Spleen (tissue), 13 donors: ENCODE data around the gene MORC1. TPM values are rescaled to one million over a fixed set of nuclear protein-coding genes. Genes with fewer than 3 reads are reported as not detected.

ENCODE experiments used
- DNase-seq: peaks from one replicate; pipeline ENCODE4 v3.0.0-alpha.2; 2020
- H3K27ac ChIP-seq, 8 donors: fragments of 200-600 bp; sonication (generic) in 7 of 8; 1 replicate in 4 of 8; 2 replicates in 4 of 8; pipeline versions ENCODE4 v1.5.0 to v1.8.0; 2016 to 2021; ENCODE audit warnings: inconsistent platforms in 4 of 8, mild to moderate bottlenecking in 4 of 8, moderate library complexity in 1 of 8
- H3K27me3 ChIP-seq, 7 donors: fragments of 200-600 bp; sonication (generic) in 6 of 7; replicated peaks in 1 of 7; 1 replicate in 4 of 7; 2 replicates in 3 of 7; pipeline versions ENCODE4 v1.5.0 to v1.8.0; 2016 to 2021; ENCODE audit warnings: inconsistent platforms in 3 of 7, mild to moderate bottlenecking in 1 of 7
- H3K36me3 ChIP-seq, 6 donors: fragments of 200-600 bp; sonication (generic) in 5 of 6; 1 replicate in 4 of 6; 2 replicates in 2 of 6; pipeline versions ENCODE4 v1.5.0 to v1.8.0; 2016 to 2021; ENCODE audit warnings: inconsistent platforms in 2 of 6
- H3K4me1 ChIP-seq, 6 donors: fragments of 200-600 bp; sonication (generic) in 5 of 6; 1 replicate in 3 of 6; 2 replicates in 3 of 6; pipeline versions ENCODE4 v1.5.0 to v1.8.0; 2016 to 2021; ENCODE audit warnings: inconsistent platforms in 3 of 6
- H3K4me3 ChIP-seq, 8 donors: fragments of 200-600 bp; sonication (generic) in 7 of 8; 1 replicate in 4 of 8; 2 replicates in 4 of 8; pipeline versions ENCODE4 v1.5.0 to v1.8.0; 2016 to 2021; ENCODE audit warnings: inconsistent platforms in 4 of 8, mild to moderate bottlenecking in 4 of 8, moderate library complexity in 2 of 8
- H3K9me3 ChIP-seq, 8 donors: fragments of 200-600 bp; sonication (generic) in 7 of 8; 1 replicate in 4 of 8; 2 replicates in 4 of 8; pipeline versions ENCODE4 v1.5.0 to v1.8.0; 2016 to 2021; ENCODE audit warnings: inconsistent platforms in 4 of 8
- CTCF ChIP-seq, 11 experiments: fragments of 200-600 bp in 7 of 11; fragments of 450-650 bp in 4 of 11; sonication (generic) in 4 of 11; IDR thresholded peaks in 8 of 11; conservative IDR thresholded peaks in 3 of 11; 1 replicate in 7 of 11; 2 replicates in 4 of 11; pipeline versions ENCODE4 v1.4.0 to v1.8.0; 2016 to 2021; ENCODE audit warnings: antibody characterized with exemption in 11 of 11, inconsistent platforms in 4 of 11, mild to moderate bottlenecking in 1 of 11
- POLR2A ChIP-seq, 3 donors: fragments of 450-650 bp; IDR thresholded peaks; one replicate each; pipeline ENCODE4 v1.5.1; 2017; ENCODE audit warnings: antibody characterized with exemption in 3 of 3, mild to moderate bottlenecking in 1 of 3
- POLR2AphosphoS5 ChIP-seq, 3 donors: sonication (generic); formaldehyde crosslinking; IDR thresholded peaks; one replicate each; pipeline ENCODE4 v1.5.1; 2017; ENCODE audit warnings: antibody characterized with exemption in 3 of 3
- WGBS, 5 donors: extraction: QIAGEN DNeasy Blood & Tissue Kit in 3 of 5; methylation state at CpG; one replicate each; pipeline versions ENCODE4 v1.1.5 to v1.1.7; 2013 to 2018; 5-methylcytosine and 5-hydroxymethylcytosine counted together
- intact Hi-C: fragments of 100-400 bp; cut with DNase I; formaldehyde crosslinking; loops from one replicate; pipeline ENCODE4 v1.15.0; 2023; ENCODE audit warnings: low total_unique reads
- long read RNA-seq, 2 donors: transcript quantifications; one replicate each; lab custom pipeline, GENCODE V29; 2026
- polyA plus RNA-seq, 3 donors: library from polyadenylated mRNA; stranded (reverse); fragments of 200-250 nt; gene quantifications; one replicate each; pipeline ENCODE4 v1.2.1, GENCODE V29; 2013
- total RNA-seq, 7 donors: library from RNA; depleted of rRNA in 3 of 7; stranded (reverse); fragments of >200 nt in 3 of 7; fragmentation: NEBNext Ultra II Directional in 4 of 7; extraction: Animal tissue kit (Norgen Biotek cat#: 25700) in 4 of 7; gene quantifications; one replicate each; pipeline versions ENCODE4 v1.1.0 to v1.2.1, GENCODE V29; 2016 to 2021
- donor health status: healthy with polysubstance abuse.
- donor health status: DM: no; HTN: no; CAD: no; lungs with moderate emphysema.
- donor health status: DM: no; HTN: no; CAD: no.
- donor health status: Bipolar disorder and iron deficiency.
- donor health status: healthy.
- donor health status: DM: no; HTN: no; CAD: no.
- donor health status: DM: yes; HTN: yes; CAD: no.

MORC1 gene, protein sequence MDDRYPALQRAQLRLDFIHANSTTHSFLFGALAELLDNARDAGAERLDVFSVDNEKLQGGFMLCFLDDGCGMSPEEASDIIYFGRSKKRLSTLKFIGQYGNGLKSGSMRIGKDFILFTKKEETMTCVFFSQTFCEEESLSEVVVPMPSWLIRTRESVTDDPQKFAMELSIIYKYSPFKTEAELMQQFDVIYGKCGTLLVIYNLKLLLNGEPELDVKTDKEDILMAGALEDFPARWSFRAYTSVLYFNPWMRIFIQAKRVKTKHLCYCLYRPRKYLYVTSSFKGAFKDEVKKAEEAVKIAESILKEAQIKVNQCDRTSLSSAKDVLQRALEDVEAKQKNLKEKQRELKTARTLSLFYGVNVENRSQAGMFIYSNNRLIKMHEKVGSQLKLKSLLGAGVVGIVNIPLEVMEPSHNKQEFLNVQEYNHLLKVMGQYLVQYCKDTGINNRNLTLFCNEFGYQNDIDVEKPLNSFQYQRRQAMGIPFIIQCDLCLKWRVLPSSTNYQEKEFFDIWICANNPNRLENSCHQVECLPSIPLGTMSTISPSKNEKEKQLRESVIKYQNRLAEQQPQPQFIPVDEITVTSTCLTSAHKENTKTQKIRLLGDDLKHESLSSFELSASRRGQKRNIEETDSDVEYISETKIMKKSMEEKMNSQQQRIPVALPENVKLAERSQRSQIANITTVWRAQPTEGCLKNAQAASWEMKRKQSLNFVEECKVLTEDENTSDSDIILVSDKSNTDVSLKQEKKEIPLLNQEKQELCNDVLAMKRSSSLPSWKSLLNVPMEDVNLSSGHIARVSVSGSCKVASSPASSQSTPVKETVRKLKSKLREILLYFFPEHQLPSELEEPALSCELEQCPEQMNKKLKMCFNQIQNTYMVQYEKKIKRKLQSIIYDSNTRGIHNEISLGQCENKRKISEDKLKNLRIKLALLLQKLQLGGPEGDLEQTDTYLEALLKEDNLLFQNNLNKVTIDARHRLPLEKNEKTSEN
- total RNA-seq (under 1 TPM in 3 of 7 donors, not detected in 4; 0.13 to 0.24 (median 0.14) TPM), polyA plus RNA-seq (under 1 TPM in 1 of 3 donors, not detected in 2; 0.03 TPM)
- long read RNA-seq, donor 1 = 0 reads
- long read RNA-seq, donor 2 = 0 reads

DNA sequence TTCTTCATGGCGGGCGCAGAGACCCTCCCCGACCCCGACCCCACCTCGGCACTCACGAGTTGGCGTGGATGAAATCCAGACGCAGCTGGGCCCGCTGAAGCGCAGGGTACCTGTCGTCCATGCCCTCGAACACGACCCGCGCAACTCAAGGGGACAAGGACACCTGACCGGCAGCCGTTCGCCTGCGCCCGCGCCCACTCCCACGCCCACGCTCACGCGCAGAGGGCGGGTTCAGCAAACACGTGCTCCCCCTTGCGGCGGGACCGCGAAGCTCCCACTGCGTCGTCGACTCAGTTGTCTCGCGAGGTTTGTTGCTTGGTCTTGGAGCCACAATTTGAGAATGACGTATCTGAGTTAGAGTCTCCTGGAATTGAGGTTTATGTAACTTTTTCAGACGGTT, at the start of gene MORC1:
MORC1 (minus strand) TSS at position 196 of the 400 bp plus-strand sequence; CDS start at position 121, 75 bp downstream.
- DNase-seq = no peak
- H3K27ac ChIP-seq = no peak within 1 kb of the TSS
- H3K4me1 ChIP-seq = no peaks in the 10 kb centered on the region
- WGBS, 5 donors = 93 to 96% (median 95%) methylated on average over 38 of the region's 38 CpGs
- no peaks in the 10 kb centered on the region for H3K9me3 ChIP-seq
- H3K36me3 ChIP-seq = no peaks in the 10 kb centered on the region
- no peaks in the 10 kb centered on the region for H3K27me3 ChIP-seq
- no peak within 1 kb of the TSS for H3K4me3 ChIP-seq
- intact Hi-C loops = no loop called here
- TF ChIP-seq POLR2A (IDR thresholded peaks at IDR 0.05) (no peak), CTCF (IDR thresholded peaks at IDR 0.05 in 8 of 11, conservative IDR thresholded peaks at IDR 0.05 in 3 of 11) (no peak), POLR2AphosphoS5 (IDR thresholded peaks at IDR 0.05) (no peak)

DNA sequence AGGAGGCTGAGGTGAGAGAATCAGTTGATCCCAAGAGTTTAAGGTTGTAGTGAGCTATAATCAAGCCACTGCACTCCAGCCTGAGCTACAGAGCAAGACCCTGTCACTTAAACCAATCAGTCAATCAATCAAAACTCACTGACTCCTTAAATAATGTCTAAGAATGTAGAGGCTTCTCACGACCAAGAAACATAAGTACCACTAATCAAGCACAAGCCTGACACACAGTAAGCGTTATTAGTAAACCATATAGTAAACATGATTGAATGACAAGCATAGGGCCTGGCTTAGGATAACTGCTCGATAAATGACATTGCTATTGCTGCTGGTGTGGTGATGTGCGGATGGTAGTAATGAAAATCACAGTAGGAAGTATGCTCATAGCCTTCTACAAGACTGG, 48.0 kb upstream of the MORC1 start:
- Histone ChIP-seq H3K4me3 (no peak overlapping the region), H3K27me3 (no peaks in the 10 kb centered on the region), H3K4me1 (no peaks in the 10 kb centered on the region), H3K27ac (no peak overlapping the region), H3K36me3 (no peaks in the 10 kb centered on the region), H3K9me3 (no peaks in the 10 kb centered on the region)
- 83 to 94% (median 89%) methylated on average over 4 of the region's 4 CpGs for WGBS, 5 donors
- no peak for TF ChIP-seq CTCF (IDR thresholded peaks at IDR 0.05 in 8 of 11, conservative IDR thresholded peaks at IDR 0.05 in 3 of 11)
- no peak for TF ChIP-seq POLR2A (IDR thresholded peaks at IDR 0.05)
- no peak for TF ChIP-seq POLR2AphosphoS5 (IDR thresholded peaks at IDR 0.05)
- no peak for DNase-seq
- intact Hi-C loops = no loop called here

- Histone ChIP-seq H3K9me3 (peaks cover 0 to 8% (median 2%) of the 10 kb centered on the region in 8 donors), H3K27me3 (no peaks in the 10 kb centered on the region), H3K36me3 (no peaks in the 10 kb centered on the region), H3K4me3 (no peak overlapping the region), H3K27ac (no peak overlapping the region), H3K4me1 (no peaks in the 10 kb centered on the region)
- intact Hi-C loops = no loop called here
- no peak for DNase-seq
- 40 to 86% (median 51%) methylated on average over 2 of the region's 2 CpGs for WGBS, 5 donors
- TF ChIP-seq CTCF (IDR thresholded peaks at IDR 0.05 in 8 of 11, conservative IDR thresholded peaks at IDR 0.05 in 3 of 11) (no peak), POLR2A (IDR thresholded peaks at IDR 0.05) (no peak), POLR2AphosphoS5 (IDR thresholded peaks at IDR 0.05) (no peak)
Measured at GRCh38 chr3:109161487-109162123, 43.7 kb upstream of the MORC1 start.
